A673 (cell line): ENCODE data around the gene DYDC2. TPM values are rescaled to one million over a fixed set of nuclear protein-coding genes. Genes with fewer than 3 reads are reported as not detected.

Experiments used
- BruUV-seq: library from RNA; stranded (reverse); fragments of 400-500 nt; replicated peaks from 2 replicates; lab custom pipeline; 2021; lab: Mats Ljungman, UMichigan
- CTCF ChIA-PET: fragments of 300-600 bp; sonication (Branson Sonifier 250); formaldehyde crosslinking; loops from one replicate; lab custom pipeline; 2022; ENCODE audit warnings: antibody characterized with exemption; lab: Charles Lee
- POLR2A ChIA-PET: fragments of 300-600 bp; sonication (Branson Sonifier 250); formaldehyde crosslinking; loops from one replicate; lab custom pipeline; 2022; ENCODE audit warnings: antibody characterized with exemption; ENCODE audit not compliant: low non-redundant PET; lab: Charles Lee
- DNase-seq: peaks from one replicate; pipeline ENCODE4 v3.0.0-alpha.2; 2015; ENCODE audit warnings: low spot score
- H3K27ac ChIP-seq: fragments of 200-600 bp; sonication (generic); 2 replicates; pipeline ENCODE4 v1.5.1; 2016; ENCODE audit warnings: mixed run types, low read depth, mild to moderate bottlenecking, mixed read lengths, antibody characterized with exemption, low read length; ENCODE audit not compliant: poor library complexity, severe bottlenecking
- H3K27me3 ChIP-seq: fragments of 200-600 bp; sonication (generic); replicated peaks from 2 replicates; pipeline ENCODE4 v1.6.1; 2017; ENCODE audit warnings: mixed run types, low read depth, mild to moderate bottlenecking, mixed read lengths, antibody characterized with exemption, low read length; ENCODE audit not compliant: insufficient read depth, poor library complexity
- H3K36me3 ChIP-seq: fragments of 200-600 bp; sonication (generic); 2 replicates; pipeline ENCODE4 v1.6.1; 2016; ENCODE audit warnings: mixed run types, mild to moderate bottlenecking, mixed read lengths, antibody characterized with exemption, low read length; ENCODE audit not compliant: insufficient read depth, poor library complexity, severe bottlenecking
- H3K4me1 ChIP-seq: fragments of 200-600 bp; sonication (generic); 2 replicates; pipeline ENCODE4 v1.6.1; 2017; ENCODE audit warnings: mixed run types, mild to moderate bottlenecking, mixed read lengths, antibody characterized with exemption, low read length; ENCODE audit not compliant: insufficient read depth, poor library complexity, severe bottlenecking
- H3K4me3 ChIP-seq: fragments of 200-600 bp; sonication (generic); 2 replicates; pipeline ENCODE4 v1.5.1; 2016; ENCODE audit warnings: low read depth, mixed run types, mild to moderate bottlenecking, mixed read lengths, low read length; ENCODE audit not compliant: poor library complexity, severe bottlenecking
- H3K9me3 ChIP-seq: fragments of 200-600 bp; sonication (generic); 2 replicates; pipeline ENCODE4 v1.6.1; 2016; ENCODE audit warnings: mixed run types, low read depth, mild to moderate bottlenecking, mixed read lengths, antibody characterized with exemption, low read length; ENCODE audit not compliant: poor library complexity, severe bottlenecking
- EZH2 ChIP-seq: fragments of 200-600 bp; sonication (generic); IDR thresholded peaks from 2 replicates; pipeline ENCODE4 v1.6.1; 2017; ENCODE audit warnings: borderline replicate concordance, low read depth, mild to moderate bottlenecking, mixed read lengths, antibody characterized with exemption, low read length; ENCODE audit not compliant: poor library complexity, severe bottlenecking
- intact Hi-C: fragments of 100-400 bp; cut with micrococcal nuclease; formaldehyde crosslinking; loops from one replicate; pipeline ENCODE4 v1.10.0; 2022; ENCODE audit not compliant: unreplicated experiment
- total RNA-seq: library from RNA; stranded (reverse); gene quantifications from 2 replicates; pipeline ENCODE4 v1.2.3, GENCODE V29; 2021
- TF ChIP-seq, protein P1 (sequence below): fragments of 300-800, 200-600 bp; sonication (generic); conservative IDR thresholded peaks from 2 replicates; pipeline ENCODE4 v1.5.1; 2017; ENCODE audit warnings: low read depth, mild to moderate bottlenecking, antibody characterized with exemption, low read length, moderate library complexity, mixed read lengths

Gene DYDC2
- total RNA-seq, 1 experiment from 2014 or later = not detected

GRCh38 chr10:80318742-80319141 lies 37.8 kb upstream of the DYDC2 start:
- Histone ChIP-seq H3K27ac (no peak overlapping the region), H3K9me3 (no peaks in the 10 kb centered on the region), H3K36me3 (no peaks in the 10 kb centered on the region), H3K27me3 (no peaks in the 10 kb centered on the region), H3K4me1 (no peaks in the 10 kb centered on the region), H3K4me3 (no peak overlapping the region)
- POLR2A ChIA-PET = no interaction called here
- TF ChIP-seq, protein P1, sequence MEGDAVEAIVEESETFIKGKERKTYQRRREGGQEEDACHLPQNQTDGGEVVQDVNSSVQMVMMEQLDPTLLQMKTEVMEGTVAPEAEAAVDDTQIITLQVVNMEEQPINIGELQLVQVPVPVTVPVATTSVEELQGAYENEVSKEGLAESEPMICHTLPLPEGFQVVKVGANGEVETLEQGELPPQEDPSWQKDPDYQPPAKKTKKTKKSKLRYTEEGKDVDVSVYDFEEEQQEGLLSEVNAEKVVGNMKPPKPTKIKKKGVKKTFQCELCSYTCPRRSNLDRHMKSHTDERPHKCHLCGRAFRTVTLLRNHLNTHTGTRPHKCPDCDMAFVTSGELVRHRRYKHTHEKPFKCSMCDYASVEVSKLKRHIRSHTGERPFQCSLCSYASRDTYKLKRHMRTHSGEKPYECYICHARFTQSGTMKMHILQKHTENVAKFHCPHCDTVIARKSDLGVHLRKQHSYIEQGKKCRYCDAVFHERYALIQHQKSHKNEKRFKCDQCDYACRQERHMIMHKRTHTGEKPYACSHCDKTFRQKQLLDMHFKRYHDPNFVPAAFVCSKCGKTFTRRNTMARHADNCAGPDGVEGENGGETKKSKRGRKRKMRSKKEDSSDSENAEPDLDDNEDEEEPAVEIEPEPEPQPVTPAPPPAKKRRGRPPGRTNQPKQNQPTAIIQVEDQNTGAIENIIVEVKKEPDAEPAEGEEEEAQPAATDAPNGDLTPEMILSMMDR = no peak
- no peak for TF ChIP-seq EZH2
- BruUV-seq = no TSS peak
- intact Hi-C loops = no loop called here
- DNase-seq = no peak
- CTCF ChIA-PET = no interaction called here

- H3K9me3 ChIP-seq = no peaks in the 10 kb centered on the region
- no peaks in the 10 kb centered on the region for H3K27me3 ChIP-seq
- H3K27ac ChIP-seq = no peak overlapping the region
- peaks cover 2% of the 10 kb centered on the region for H3K4me1 ChIP-seq
- no TSS peak for BruUV-seq
- no peak for TF ChIP-seq EZH2
- TF ChIP-seq, protein P1 = no peak
- no peaks in the 10 kb centered on the region for H3K36me3 ChIP-seq
- no peak overlapping the region for H3K4me3 ChIP-seq
- intact Hi-C loops = no loop called here
- CTCF ChIA-PET = no interaction called here
- no peak for DNase-seq
- POLR2A ChIA-PET = no interaction called here
Measured at GRCh38 chr10:80319318-80319717, 37.3 kb upstream of the DYDC2 start.

DNA sequence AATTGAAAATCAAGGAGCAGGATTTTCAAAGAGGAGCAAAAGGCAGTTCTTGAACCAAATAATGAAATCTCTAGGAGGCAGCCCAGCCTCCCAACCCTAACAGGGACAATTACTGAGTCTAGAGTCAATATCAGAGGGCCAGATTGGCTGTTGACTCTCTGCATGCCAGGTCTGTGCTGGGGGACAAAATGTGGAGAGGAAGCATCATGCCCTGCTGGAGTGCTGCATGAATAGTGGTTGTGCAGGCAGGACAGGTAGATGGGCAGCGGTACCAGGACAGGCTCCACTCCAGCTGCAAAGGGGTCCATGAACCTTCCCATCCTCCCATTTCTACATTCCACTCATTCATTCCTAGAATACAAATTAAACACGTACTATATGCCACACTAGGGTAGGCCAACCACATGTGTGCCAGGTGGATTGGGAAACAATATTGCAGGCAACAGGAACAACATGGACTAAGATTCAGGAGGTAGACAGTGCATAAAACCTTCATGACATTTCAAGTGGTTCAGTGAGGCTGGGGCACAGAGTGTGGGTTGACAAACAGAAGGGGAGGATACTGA lies 36.8 kb upstream of the DYDC2 start:
- TF ChIP-seq, protein P1 = no peak
- no peak for TF ChIP-seq EZH2
- BruUV-seq = no TSS peak
- intact Hi-C loops = no loop called here
- peaks cover 4% of the 10 kb centered on the region for H3K4me1 ChIP-seq
- no peak overlapping the region for H3K4me3 ChIP-seq
- CTCF ChIA-PET = no interaction called here
- H3K27ac ChIP-seq = no peak overlapping the region
- DNase-seq = no peak
- H3K27me3 ChIP-seq = no peaks in the 10 kb centered on the region
- POLR2A ChIA-PET = no interaction called here
- H3K9me3 ChIP-seq = no peaks in the 10 kb centered on the region
- no peaks in the 10 kb centered on the region for H3K36me3 ChIP-seq
